Measurements from ENCODE around the gene CBLIF. TPM values are rescaled to one million over a fixed set of nuclear protein-coding genes. Genes with fewer than 3 reads are reported as not detected.
"Not testable (repeated sequence)": the region's sequence is repeated elsewhere in the genome, so short reads cannot be mapped to it uniquely, and the experiment has no call there.

Gene CBLIF
- polyA plus RNA-seq, 1 donor, result not detected

DNA sequence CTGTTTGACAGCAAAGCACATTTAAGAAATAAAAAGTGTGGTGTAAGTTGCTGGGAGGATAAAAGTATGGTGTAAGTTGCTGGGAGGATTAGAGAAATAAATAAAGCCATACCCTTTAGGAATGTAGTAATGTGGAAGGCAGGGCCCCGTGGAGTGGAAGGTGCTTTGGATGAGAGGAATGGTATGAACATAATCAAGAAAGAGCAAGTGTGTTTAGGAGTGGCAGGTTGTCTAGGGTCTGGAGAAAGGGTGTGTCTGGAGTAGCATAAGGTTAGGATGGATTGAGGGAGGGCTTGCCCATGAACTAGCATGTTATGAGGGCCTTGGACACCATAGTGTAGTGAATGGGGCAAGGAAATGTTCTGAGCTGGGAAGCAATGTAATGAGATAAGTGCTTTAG is 52.8 kb downstream of the CBLIF start:
- no peak for DNase-seq

DNA sequence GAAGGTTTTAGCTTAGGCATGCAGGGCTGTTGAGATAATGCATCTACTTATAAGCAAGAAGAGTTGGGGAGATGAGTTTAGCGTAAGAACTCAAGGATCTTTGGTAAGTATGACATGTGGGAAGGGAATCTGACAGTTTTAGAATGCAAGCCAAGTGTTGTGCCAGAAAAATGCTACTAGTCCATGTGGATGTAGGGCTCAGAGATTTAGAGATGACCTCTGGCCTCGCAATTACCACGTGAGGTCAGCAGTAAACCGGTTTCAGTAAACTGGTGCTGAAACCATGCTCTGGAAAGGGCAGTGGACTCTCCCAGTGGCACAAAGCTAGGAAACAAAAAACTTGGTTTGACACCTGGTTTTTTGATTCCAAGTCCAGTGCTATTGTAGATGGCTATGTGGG is 53.7 kb downstream of the CBLIF start:
- DNase-seq, result no peak

- no peak for DNase-seq
Measured at GRCh38 chr11:59787816-59788215, 57.5 kb downstream of the CBLIF start.

DNA sequence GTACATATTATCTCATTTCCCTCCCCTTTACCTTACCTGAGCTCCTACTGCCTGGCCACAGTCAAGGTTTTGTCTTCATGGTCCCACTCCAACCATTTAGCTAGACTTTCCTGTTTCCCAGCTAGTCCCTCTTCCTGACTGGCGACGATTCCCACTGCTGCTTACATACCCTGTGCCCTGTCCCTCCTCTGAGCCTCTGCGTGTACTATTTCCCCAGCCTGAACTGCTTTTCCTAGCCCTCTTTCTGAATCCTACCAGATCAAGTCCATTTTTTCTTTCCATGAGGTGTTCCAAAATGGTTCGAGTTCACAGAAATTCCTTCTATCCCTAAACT is 58.1 kb downstream of the CBLIF start:
- no peak for DNase-seq

DNA sequence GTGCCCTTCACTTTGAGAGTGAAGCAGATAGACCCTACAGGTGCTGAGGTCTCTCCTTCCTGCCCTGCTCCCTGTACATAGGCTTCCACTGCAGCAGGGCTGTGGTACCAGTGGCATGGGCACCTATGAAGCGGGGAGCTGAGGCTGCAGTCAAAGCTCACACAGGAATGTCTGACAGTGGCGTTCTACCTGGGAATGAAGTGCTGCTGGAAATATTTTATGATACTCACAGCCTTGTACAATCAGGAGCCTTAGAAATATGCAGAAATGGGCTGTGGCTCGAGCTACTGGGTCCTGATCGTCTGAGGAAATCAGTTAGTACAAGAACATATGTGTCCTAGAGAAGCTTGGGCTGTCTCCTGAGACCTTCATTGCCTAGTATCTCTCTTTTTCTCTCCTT is 59.5 kb downstream of the CBLIF start:
- DNase-seq, result no peak

DNA sequence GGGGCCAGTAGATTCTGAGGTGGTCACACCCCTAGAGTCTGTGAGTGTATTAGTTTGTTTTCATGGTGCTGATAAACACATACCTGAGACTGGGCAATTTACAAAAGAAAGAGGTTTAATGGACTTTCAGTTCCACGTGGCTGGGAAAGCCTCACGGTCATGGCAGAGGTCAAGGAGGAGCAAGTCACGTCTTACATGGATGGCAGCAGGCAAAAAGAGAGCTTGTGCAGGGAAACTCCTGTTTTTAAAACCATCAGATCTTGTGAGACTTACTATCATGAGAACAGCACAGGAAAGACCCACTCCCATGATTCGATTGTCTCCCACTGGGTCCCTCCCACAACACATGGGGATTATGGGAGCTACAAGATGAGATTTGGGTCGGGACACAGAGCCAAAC is 60.9 kb downstream of the CBLIF start:
- not testable (repeated sequence) for DNase-seq

DNA sequence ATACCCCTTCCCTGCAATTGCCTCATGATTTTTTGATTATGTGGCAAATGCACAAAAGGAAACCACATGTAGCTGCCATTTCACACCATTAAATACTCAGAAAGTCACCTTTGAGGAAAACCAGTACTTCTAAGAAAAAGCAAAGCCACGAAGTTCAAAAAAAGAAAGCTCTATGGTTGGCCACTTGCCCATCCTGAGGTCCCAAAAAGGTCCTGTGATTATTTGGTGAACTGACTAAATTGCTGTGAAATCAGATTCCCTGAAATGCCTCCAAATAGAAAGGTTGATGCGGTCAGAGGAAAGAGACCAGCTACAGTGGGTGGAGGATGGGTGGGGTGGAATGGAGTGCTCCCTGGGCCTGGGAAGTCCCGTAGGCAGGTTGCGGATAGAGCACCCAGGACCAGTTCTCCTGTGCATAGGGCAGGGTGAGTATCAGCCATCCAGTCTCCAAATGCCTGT is 61.6 kb downstream of the CBLIF start:
- DNase-seq, result no peak

- no peak for DNase-seq
Measured at GRCh38 chr11:59782080-59782479, 63.2 kb downstream of the CBLIF start.

DNA sequence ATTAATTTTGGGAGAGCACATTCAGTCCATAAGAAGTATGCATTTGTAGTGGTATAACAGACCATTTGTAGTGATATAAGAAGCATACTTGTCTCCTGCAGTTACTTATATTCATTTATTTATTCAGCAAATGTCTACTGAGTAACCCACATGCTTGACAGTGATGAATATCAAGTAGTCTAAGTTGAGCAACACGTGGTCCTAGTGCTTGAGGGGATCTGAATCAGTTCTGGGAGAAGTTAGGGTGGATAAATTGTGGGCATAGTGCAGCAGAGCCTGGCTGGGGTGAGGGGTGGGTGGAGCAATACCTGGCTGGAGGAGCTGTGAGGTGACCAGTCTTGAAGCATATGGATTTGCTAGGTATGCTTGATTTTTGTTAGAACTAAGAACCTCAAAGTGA is 65.8 kb downstream of the CBLIF start:
- DNase-seq, result no peak

Other genes with a start within 250 kb of the CBLIF start
- gene OSBP, start 229.7 kb downstream of the CBLIF start, polyA plus RNA-seq (ENCODE audit: insufficient read length), result 63.3 TPM
- 28.7 TPM for gene PATL1, start 176.5 kb downstream of the CBLIF start, polyA plus RNA-seq (ENCODE audit: insufficient read length)
- not detected for gene OR10V1, start 131.7 kb downstream of the CBLIF start, polyA plus RNA-seq (ENCODE audit: insufficient read length)
- 4.1 TPM for gene STX3, start 90.1 kb downstream of the CBLIF start, polyA plus RNA-seq (ENCODE audit: insufficient read length)
- 36.0 TPM for gene MRPL16, start 34.7 kb downstream of the CBLIF start, polyA plus RNA-seq (ENCODE audit: insufficient read length)
- 0.31 TPM for gene TCN1, start 21.0 kb upstream of the CBLIF start, polyA plus RNA-seq (ENCODE audit: insufficient read length)
- not detected for gene OOSP3, start 33.3 kb upstream of the CBLIF start, polyA plus RNA-seq (ENCODE audit: insufficient read length)
- gene OOSP1, start 92.9 kb upstream of the CBLIF start, polyA plus RNA-seq (ENCODE audit: insufficient read length), result not detected
- gene OOSP4A, start 118.5 kb upstream of the CBLIF start, polyA plus RNA-seq (ENCODE audit: insufficient read length), result not detected
- not detected for gene OOSP4B, start 171.7 kb upstream of the CBLIF start, polyA plus RNA-seq (ENCODE audit: insufficient read length)
- not detected for gene OOSP2, start 194.9 kb upstream of the CBLIF start, polyA plus RNA-seq (ENCODE audit: insufficient read length)
- 1.1 TPM for gene MS4A3, start 211.2 kb upstream of the CBLIF start, polyA plus RNA-seq (ENCODE audit: insufficient read length)
- 0.10 TPM for gene MS4A2, start 243.2 kb upstream of the CBLIF start, polyA plus RNA-seq (ENCODE audit: insufficient read length)